Activated CD8-positive, alpha-beta memory T cell treated with anti-CD3 and anti-CD28 coated beads for 36 hours (primary cell): ENCODE data around the gene MPHOSPH8. TPM values are rescaled to one million over a fixed set of nuclear protein-coding genes. Genes with fewer than 3 reads are reported as not detected.

Source experiments
- total RNA-seq, 2 experiments: library from RNA; stranded (reverse); gene quantifications; one replicate each; pipeline ENCODE4 v1.2.3, GENCODE V29; 2021

The MPHOSPH8 gene
- total RNA-seq, 2 experiments from 2014 or later: 32.0 to 34.8 TPM

Other genes with a start within 250 kb of the MPHOSPH8 start
- gene TPTE2, start 72.1 kb upstream of the MPHOSPH8 start, total RNA-seq: not detected
- gene PSPC1, start 149.3 kb downstream of the MPHOSPH8 start, total RNA-seq: 10 to 100 TPM; 88.7 to 91.9 TPM
- 1 to 10 TPM; 9.2 to 9.3 TPM for gene ZMYM5, start 230.0 kb downstream of the MPHOSPH8 start, total RNA-seq